Endodermal cell (in vitro differentiated cells): ENCODE data around the gene SAMD8. TPM values are rescaled to one million over a fixed set of nuclear protein-coding genes. Genes with fewer than 3 reads are reported as not detected.

Source experiments
- DNase-seq: peaks from one replicate; pipeline ENCODE4 v3.0.0-alpha.2; 2017
- H3K27ac ChIP-seq: 2 replicates; pipeline ENCODE4 v1.5.1; 2013; ENCODE audit warnings: mild to moderate bottlenecking, low read depth, low read length, moderate library complexity
- H3K27me3 ChIP-seq: 2 replicates; pipeline ENCODE4 v1.6.1; 2013; ENCODE audit warnings: mild to moderate bottlenecking, low read length, moderate library complexity; ENCODE audit not compliant: insufficient read depth, control insufficient read depth, poor library complexity, severe bottlenecking
- H3K36me3 ChIP-seq: 2 replicates; pipeline ENCODE4 v1.7.0; 2013; ENCODE audit warnings: mild to moderate bottlenecking, low read length, moderate library complexity; ENCODE audit not compliant: control insufficient read depth, insufficient read depth
- H3K4me1 ChIP-seq: one replicate; pipeline ENCODE4 v1.7.0; 2013; ENCODE audit warnings: low read length; ENCODE audit not compliant: control insufficient read depth, insufficient read depth
- H3K4me3 ChIP-seq: 2 replicates; pipeline ENCODE4 v1.5.1; 2013; ENCODE audit warnings: mild to moderate bottlenecking, low read length, moderate library complexity
- H3K9ac ChIP-seq: 2 replicates; pipeline ENCODE4 v1.6.1; 2013; ENCODE audit warnings: mild to moderate bottlenecking, low read length, moderate library complexity; ENCODE audit not compliant: poor library complexity, severe bottlenecking; ENCODE audit errors: extremely low read depth
- H3K9me3 ChIP-seq: 2 replicates; pipeline ENCODE4 v1.6.1; 2013; ENCODE audit warnings: mild to moderate bottlenecking, low read length, moderate library complexity; ENCODE audit not compliant: control insufficient read depth
- H3K27ac Mint-ChIP-seq: 2 replicates; pipeline ENCODE4 v1.8.0; 2020; ENCODE audit warnings: mixed read lengths
- H3K27me3 Mint-ChIP-seq: 2 replicates; pipeline ENCODE4 v1.8.0; 2021; ENCODE audit warnings: mild to moderate bottlenecking, mixed read lengths; ENCODE audit not compliant: insufficient read depth
- H3K36me3 Mint-ChIP-seq: 2 replicates; pipeline ENCODE4 v1.8.0; 2020; ENCODE audit warnings: low read depth, mixed read lengths
- H3K4me1 Mint-ChIP-seq: 2 replicates; pipeline ENCODE4 v1.8.0; 2020; ENCODE audit warnings: mixed read lengths
- H3K4me3 Mint-ChIP-seq: 2 replicates; pipeline ENCODE4 v1.8.0; 2020; ENCODE audit warnings: mild to moderate bottlenecking, moderate library complexity, mixed read lengths
- H3K9me3 Mint-ChIP-seq: 2 replicates; pipeline ENCODE4 v1.8.0; 2020; ENCODE audit warnings: mild to moderate bottlenecking, mixed read lengths
- CTCF ChIP-seq: fragments of 200-600 bp; sonication (generic); conservative IDR thresholded peaks from 2 replicates; pipeline ENCODE4 v1.5.0; 2021; ENCODE audit warnings: antibody characterized with exemption, mild to moderate bottlenecking
- WGBS, 2 experiments: methylation state at CpG; one replicate each; pipeline versions ENCODE4 v1.1.5 to v1.1.7; 2013; ENCODE audit warnings: missing lambda C conversion rate in 2 of 2, mixed read lengths in 1 of 2; ENCODE audit not compliant: insufficient coverage in 1 of 2, insufficient read length in 1 of 2; 5-methylcytosine and 5-hydroxymethylcytosine counted together
- total RNA-seq, 2 donors: library from RNA; stranded (reverse); fragmentation: NEBNext Ultra II Directional in 1 of 2; extraction: Animal tissue kit (Norgen Biotek cat#: 25700) in 1 of 2; gene quantifications; 2 replicates in 1 of 2; 3 replicates in 1 of 2; pipeline ENCODE4 v1.2.1, GENCODE V29; 2021

Gene SAMD8
- total RNA-seq, 2 donors from 2014 or later, result 25.9 to 31.7 TPM

- peaks cover 52% of the 10 kb centered on the region for H3K4me1 Mint-ChIP-seq
These were observed 117.4 kb downstream of the SAMD8 start for GRCh38 chr10:75228834-75229233.

GRCh38 chr10:75229971-75230370, 118.5 kb downstream of the SAMD8 start:
- H3K9ac ChIP-seq, result no peak overlapping the region
- H3K27ac ChIP-seq, result no peak overlapping the region
- H3K27me3 ChIP-seq, result no peaks in the 10 kb centered on the region
- no peaks in the 10 kb centered on the region for H3K9me3 ChIP-seq
- peaks cover 75% of the 10 kb centered on the region for H3K36me3 ChIP-seq
- Mint-ChIP-seq H3K4me1 (peaks cover 41% of the 10 kb centered on the region), H3K9me3 (no peaks in the 10 kb centered on the region), H3K27ac (no peak overlapping the region), H3K4me3 (no peak overlapping the region), H3K27me3 (no peaks in the 10 kb centered on the region), H3K36me3 (peaks cover 62% of the 10 kb centered on the region)
- no peak overlapping the region for H3K4me3 ChIP-seq
- DNase-seq, result peak; percentile 2
- no peak for TF ChIP-seq CTCF
- 87 to 100% methylated on average over 2 to 3 of the region's 3 CpGs for WGBS, 2 experiments
- H3K4me1 ChIP-seq, result peaks cover 18% of the 10 kb centered on the region

More at GRCh38 chr10:75228834-75229233, 117.4 kb downstream of the SAMD8 start:
- no peak overlapping the region for H3K4me3 Mint-ChIP-seq
- no peaks in the 10 kb centered on the region for H3K9me3 ChIP-seq
- peak overlapping the region; percentile 71 for H3K27ac Mint-ChIP-seq
- no peaks in the 10 kb centered on the region for H3K27me3 ChIP-seq
- H3K4me3 ChIP-seq, result no peak overlapping the region
- H3K27me3 Mint-ChIP-seq, result no peaks in the 10 kb centered on the region
- H3K9ac ChIP-seq, result no peak overlapping the region
- no peak overlapping the region for H3K27ac ChIP-seq
- peaks cover 87% of the 10 kb centered on the region for H3K36me3 ChIP-seq
- H3K9me3 Mint-ChIP-seq, result no peaks in the 10 kb centered on the region
- peak; percentile 47 for DNase-seq
- H3K36me3 Mint-ChIP-seq, result peaks cover 73% of the 10 kb centered on the region
- H3K4me1 ChIP-seq, result peaks cover 20% of the 10 kb centered on the region
- no peak for TF ChIP-seq CTCF
- WGBS, 2 experiments, result 87 to 95% methylated on average over 3 to 4 of the region's 4 CpGs

- Mint-ChIP-seq H3K36me3 (peaks cover 59% of the 10 kb centered on the region), H3K27me3 (no peaks in the 10 kb centered on the region), H3K4me3 (no peak overlapping the region), H3K9me3 (no peaks in the 10 kb centered on the region), H3K27ac (peak overlapping the region; percentile 86), H3K4me1 (peaks cover 34% of the 10 kb centered on the region)
- Histone ChIP-seq H3K27ac (no peak overlapping the region), H3K4me1 (peaks cover 13% of the 10 kb centered on the region), H3K36me3 (peaks cover 71% of the 10 kb centered on the region), H3K9ac (no peak overlapping the region), H3K4me3 (no peak overlapping the region), H3K9me3 (no peaks in the 10 kb centered on the region), H3K27me3 (no peaks in the 10 kb centered on the region)
- TF ChIP-seq CTCF, result peak; percentile 95
- DNase-seq, result peak; percentile 96
- WGBS, 2 experiments, result 11 to 37% methylated on average over 1 to 3 of the region's 5 CpGs
These were observed 119.2 kb downstream of the SAMD8 start for GRCh38 chr10:75230600-75231038.

Other genes starting within 250 kb of the SAMD8 start
- 100 to 1,000 TPM; 277 to 292 TPM for gene VDAC2, start 99.1 kb downstream of the SAMD8 start, total RNA-seq
- gene COMTD1, start 124.3 kb downstream of the SAMD8 start, total RNA-seq, result 10 to 100 TPM in 1 of 2 donors, 1 to 10 TPM in 1; 9.6 to 14.4 TPM